Inferior parietal cortex (tissue), 1 donor: ENCODE measurements around the gene TMEM250.

Experiments
- DNase-seq: peaks from one replicate; pipeline ENCODE4 v3.0.0-alpha.2; 2016; ENCODE audit errors: extremely low spot score

The TMEM250 gene

GRCh38 chr9:136083558-136084062, 35.1 kb downstream of the TMEM250 start:
- DNase-seq: no peak

- no peak for DNase-seq
These were observed 35.9 kb downstream of the TMEM250 start for GRCh38 chr9:136082496-136083361.

- no peak for DNase-seq
These were observed 36.7 kb downstream of the TMEM250 start for GRCh38 chr9:136081826-136082495.

- no peak for DNase-seq
These were observed 37.4 kb downstream of the TMEM250 start for GRCh38 chr9:136081113-136081825.

GRCh38 chr9:136080716-136081112, 38.0 kb downstream of the TMEM250 start:
- DNase-seq: no peak

GRCh38 chr9:136079916-136080246, 38.8 kb downstream of the TMEM250 start:
- DNase-seq: no peak

- no peak for DNase-seq
These were observed 39.3 kb downstream of the TMEM250 start for GRCh38 chr9:136079211-136079915.

- no peak for DNase-seq
These were observed 40.1 kb downstream of the TMEM250 start for GRCh38 chr9:136078498-136079011.

GRCh38 chr9:136078024-136078423, 40.7 kb downstream of the TMEM250 start:
- no peak for DNase-seq

- no peak for DNase-seq
These were observed 41.2 kb downstream of the TMEM250 start for GRCh38 chr9:136077491-136077890.

GRCh38 chr9:136075881-136076678, 42.6 kb downstream of the TMEM250 start:
- DNase-seq: no peak

- DNase-seq: no peak
These were observed 43.4 kb downstream of the TMEM250 start for GRCh38 chr9:136075134-136075841.

- no peak for DNase-seq
These were observed 44.0 kb downstream of the TMEM250 start for GRCh38 chr9:136074706-136075105.
